ENCODE results near the gene DMD. TPM values are rescaled to one million over a fixed set of nuclear protein-coding genes. Genes with fewer than 3 reads are reported as not detected.

Gene DMD
- polyA plus RNA-seq, 3 donors from 2014 or later = not detected

GRCh38 chrX:33053001-33053400 is 158.3 kb downstream of the DMD start:
- Mint-ChIP-seq H3K9me3 (peaks cover 0 to 9% (median 1%) of the 10 kb centered on the region in 6 donors), H3K36me3 (no peaks in the 10 kb centered on the region)
- no peak for DNase-seq

DNA sequence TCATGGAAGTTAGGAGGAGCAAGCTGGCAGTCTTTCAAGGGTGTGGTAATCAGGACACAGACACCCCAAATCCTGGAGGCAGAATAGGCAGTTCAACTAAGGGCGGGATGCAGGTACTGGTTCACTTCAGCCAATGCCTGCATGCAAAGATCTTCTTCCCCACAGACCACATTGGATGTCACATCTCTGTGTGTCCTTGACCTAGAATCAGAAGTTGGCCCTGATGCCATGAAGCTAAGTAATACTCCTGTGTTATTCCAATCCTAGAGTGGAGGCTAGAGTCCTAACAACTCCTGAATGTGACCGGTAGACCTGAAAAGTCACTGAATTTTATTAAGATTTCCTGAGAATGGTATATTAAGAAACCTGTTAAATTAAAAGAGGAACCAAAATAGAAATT is 165.5 kb downstream of the DMD start:
- Mint-ChIP-seq H3K4me1 (no peaks in the 10 kb centered on the region), H3K27me3 (ENCODE audit: low read depth in 3 of 3) (peaks cover 0 to 8% (median 4%) of the 10 kb centered on the region in 3 donors), H3K4me3 (no peak overlapping the region), H3K27ac (no peak overlapping the region), H3K9me3 (peaks cover 0 to 13% (median 2%) of the 10 kb centered on the region in 6 donors), H3K36me3 (no peaks in the 10 kb centered on the region)
- no peak for DNase-seq

More at GRCh38 chrX:33053001-33053400, 158.3 kb downstream of the DMD start:
- Mint-ChIP-seq H3K4me1 (no peaks in the 10 kb centered on the region), H3K27ac (no peak overlapping the region), H3K4me3 (no peak overlapping the region), H3K27me3 (ENCODE audit: low read depth in 3 of 3) (peaks cover 0 to 5% (median 1%) of the 10 kb centered on the region in 3 donors)

GRCh38 chrX:33045245-33045644 is 166.1 kb downstream of the DMD start:
- no peak overlapping the region for H3K4me3 Mint-ChIP-seq
- no peak for DNase-seq
- no peaks in the 10 kb centered on the region for H3K36me3 Mint-ChIP-seq
- H3K27me3 Mint-ChIP-seq (ENCODE audit: low read depth in 3 of 3) = peaks cover 0 to 8% (median 4%) of the 10 kb centered on the region in 3 donors
- H3K9me3 Mint-ChIP-seq = peaks cover 0 to 13% (median 2%) of the 10 kb centered on the region in 6 donors
- no peaks in the 10 kb centered on the region for H3K4me1 Mint-ChIP-seq
- H3K27ac Mint-ChIP-seq = no peak overlapping the region

DNA sequence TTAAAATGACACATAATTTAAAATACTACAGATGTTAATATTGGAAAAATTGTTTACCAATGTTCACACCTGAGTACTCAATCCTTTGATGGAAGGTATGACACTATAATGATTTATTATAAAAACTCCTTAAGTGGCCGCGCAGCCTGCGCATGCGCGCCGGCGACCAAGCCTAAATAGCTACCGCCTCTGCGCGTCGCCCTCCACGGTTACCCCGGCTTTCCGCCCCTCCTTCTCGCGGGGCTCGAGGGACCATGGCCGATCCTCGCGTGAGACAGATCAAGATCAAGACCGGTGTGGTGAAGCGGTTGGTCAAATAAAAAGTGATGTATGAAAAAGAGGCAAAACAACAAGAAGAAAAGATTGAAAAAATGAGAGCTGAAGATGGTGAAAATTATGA is 170.2 kb downstream of the DMD start:
- Mint-ChIP-seq H3K36me3 (no peaks in the 10 kb centered on the region), H3K27me3 (ENCODE audit: low read depth in 3 of 3) (peaks cover 0 to 5% (median 4%) of the 10 kb centered on the region in 3 donors), H3K9me3 (peaks cover 0 to 7% (median 4%) of the 10 kb centered on the region in 6 donors), H3K4me1 (no peaks in the 10 kb centered on the region), H3K27ac (no peak overlapping the region), H3K4me3 (no peak overlapping the region)
- DNase-seq = no peak

GRCh38 chrX:33032700-33033099 is 178.6 kb downstream of the DMD start:
- peaks cover 0 to 5% (median 0%) of the 10 kb centered on the region in 6 donors for H3K9me3 Mint-ChIP-seq
- DNase-seq = no peak

GRCh38 chrX:33014949-33015348 is 196.4 kb downstream of the DMD start:
- peaks cover 0 to 8% (median 0%) of the 10 kb centered on the region in 6 donors for H3K9me3 Mint-ChIP-seq
- no peaks in the 10 kb centered on the region for H3K27me3 Mint-ChIP-seq (ENCODE audit: low read depth in 3 of 3)
- H3K4me3 Mint-ChIP-seq = no peak overlapping the region
- DNase-seq = no peak
- no peak overlapping the region for H3K27ac Mint-ChIP-seq
- H3K4me1 Mint-ChIP-seq = no peaks in the 10 kb centered on the region
- H3K36me3 Mint-ChIP-seq = no peaks in the 10 kb centered on the region

More at GRCh38 chrX:33032700-33033099, 178.6 kb downstream of the DMD start:
- Mint-ChIP-seq H3K36me3 (no peaks in the 10 kb centered on the region), H3K27ac (no peak overlapping the region), H3K4me3 (no peak overlapping the region), H3K27me3 (ENCODE audit: low read depth in 3 of 3) (no peaks in the 10 kb centered on the region), H3K4me1 (no peaks in the 10 kb centered on the region)

DNA sequence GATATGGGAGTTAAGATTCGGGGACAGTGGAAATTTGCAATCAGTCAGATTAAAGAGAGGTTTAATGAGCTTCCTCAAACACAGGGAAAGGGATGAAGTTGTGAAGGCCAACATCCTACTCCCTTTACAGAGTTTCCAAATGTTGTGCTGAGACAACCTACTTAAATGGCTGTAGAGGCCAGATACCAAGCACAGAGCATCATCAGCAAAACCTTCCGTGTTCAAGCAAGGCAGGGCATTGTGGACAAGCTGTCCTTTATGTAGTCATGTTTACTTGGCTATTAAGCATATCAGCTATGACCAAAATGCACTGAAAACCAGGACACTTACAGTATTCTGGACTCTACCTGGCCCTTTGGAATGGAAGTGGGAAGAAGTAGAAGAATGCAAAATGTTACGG is 197.3 kb downstream of the DMD start:
- H3K4me1 Mint-ChIP-seq = no peaks in the 10 kb centered on the region
- no peak overlapping the region for H3K4me3 Mint-ChIP-seq
- no peaks in the 10 kb centered on the region for H3K27me3 Mint-ChIP-seq (ENCODE audit: low read depth in 3 of 3)
- no peaks in the 10 kb centered on the region for H3K36me3 Mint-ChIP-seq
- peaks cover 0 to 8% (median 0%) of the 10 kb centered on the region in 6 donors for H3K9me3 Mint-ChIP-seq
- H3K27ac Mint-ChIP-seq = no peak overlapping the region
- no peak for DNase-seq

DNA sequence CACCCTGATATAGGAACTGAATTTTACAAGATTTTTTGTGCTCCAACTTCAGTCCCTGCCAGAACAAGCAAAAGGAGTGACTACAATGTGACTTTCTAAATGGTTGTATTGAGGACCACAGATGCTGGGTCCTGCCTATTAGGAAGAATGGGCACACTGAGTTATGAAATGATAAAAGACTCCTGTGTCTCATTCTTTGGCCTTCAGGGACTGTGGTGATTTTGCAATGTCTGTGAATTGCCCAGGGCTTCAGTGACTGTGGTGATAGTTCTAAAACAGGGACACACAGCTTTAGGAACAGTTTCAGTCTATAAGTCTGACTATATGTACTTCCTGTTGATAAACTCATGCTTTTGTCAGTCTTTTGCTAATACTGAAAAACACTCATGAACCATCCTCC is 210.2 kb downstream of the DMD start:
- no peak for DNase-seq
- no peak overlapping the region for H3K27ac Mint-ChIP-seq
- H3K9me3 Mint-ChIP-seq = peaks cover 0 to 5% (median 0%) of the 10 kb centered on the region in 6 donors
- H3K36me3 Mint-ChIP-seq = no peaks in the 10 kb centered on the region
- H3K4me1 Mint-ChIP-seq = no peaks in the 10 kb centered on the region
- H3K4me3 Mint-ChIP-seq = no peak overlapping the region
- H3K27me3 Mint-ChIP-seq (ENCODE audit: low read depth in 3 of 3) = no peaks in the 10 kb centered on the region

GRCh38 chrX:32998776-32999175 is 212.6 kb downstream of the DMD start:
- no peak for DNase-seq
- no peak overlapping the region for H3K4me3 Mint-ChIP-seq
- H3K4me1 Mint-ChIP-seq = no peaks in the 10 kb centered on the region
- no peaks in the 10 kb centered on the region for H3K36me3 Mint-ChIP-seq
- no peak overlapping the region for H3K27ac Mint-ChIP-seq
- H3K9me3 Mint-ChIP-seq = peaks cover 0 to 3% (median 0%) of the 10 kb centered on the region in 6 donors
- no peaks in the 10 kb centered on the region for H3K27me3 Mint-ChIP-seq (ENCODE audit: low read depth in 3 of 3)

DNA sequence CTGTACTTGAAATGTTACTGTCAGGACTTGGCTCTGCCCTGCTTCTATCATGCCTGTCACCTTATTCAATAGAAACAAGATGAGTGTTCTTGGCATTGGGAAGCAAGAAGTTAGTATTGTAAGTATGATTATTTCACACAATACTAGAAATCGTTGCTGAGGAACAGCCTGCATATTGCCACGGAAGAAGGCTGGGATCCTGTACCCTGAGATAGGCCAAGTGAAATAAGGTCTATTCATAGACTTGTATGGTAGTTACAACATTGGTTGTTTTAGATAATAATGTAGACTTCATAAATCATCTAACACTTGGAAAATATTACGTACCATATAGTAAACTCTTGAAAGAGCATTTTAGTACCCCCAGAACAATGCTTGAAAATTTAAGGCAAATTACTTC is 215.9 kb downstream of the DMD start:
- no peak overlapping the region for H3K27ac Mint-ChIP-seq
- no peaks in the 10 kb centered on the region for H3K4me1 Mint-ChIP-seq
- H3K9me3 Mint-ChIP-seq = peaks cover 0 to 2% (median 0%) of the 10 kb centered on the region in 6 donors
- H3K4me3 Mint-ChIP-seq = no peak overlapping the region
- no peak for DNase-seq
- H3K36me3 Mint-ChIP-seq = no peaks in the 10 kb centered on the region
- no peaks in the 10 kb centered on the region for H3K27me3 Mint-ChIP-seq (ENCODE audit: low read depth in 3 of 3)

GRCh38 chrX:32987142-32987541 is 224.2 kb downstream of the DMD start:
- Mint-ChIP-seq H3K4me3 (no peak overlapping the region), H3K27me3 (ENCODE audit: low read depth in 3 of 3) (no peaks in the 10 kb centered on the region)

DNA sequence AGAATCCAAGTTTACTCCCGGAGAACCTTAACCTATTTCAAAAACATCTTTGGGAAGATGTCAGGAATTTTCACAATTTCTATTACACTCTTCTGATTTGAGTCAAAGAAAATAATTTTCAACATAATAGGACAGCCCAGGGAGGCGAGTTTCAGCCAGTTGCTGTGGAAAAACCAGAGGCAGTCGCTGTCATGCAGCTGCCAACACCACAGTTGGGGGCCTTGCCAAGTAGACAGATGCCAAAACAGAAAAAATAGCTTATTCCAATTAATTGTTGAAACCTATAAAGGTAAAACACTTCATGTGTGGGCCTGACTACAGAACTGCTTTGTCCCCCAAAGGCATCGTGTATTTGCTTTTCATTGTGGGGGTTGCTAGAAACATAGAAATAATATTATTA is 225.8 kb downstream of the DMD start:
- H3K36me3 Mint-ChIP-seq = no peaks in the 10 kb centered on the region
- no peak overlapping the region for H3K4me3 Mint-ChIP-seq
- H3K27me3 Mint-ChIP-seq (ENCODE audit: low read depth in 3 of 3) = peaks cover 0 to 1% (median 0%) of the 10 kb centered on the region in 3 donors
- no peak overlapping the region for H3K27ac Mint-ChIP-seq
- peaks cover 0 to 1% (median under 1%) of the 10 kb centered on the region in 6 donors for H3K9me3 Mint-ChIP-seq
- no peaks in the 10 kb centered on the region for H3K4me1 Mint-ChIP-seq
- DNase-seq = no peak

More at GRCh38 chrX:32987142-32987541, 224.2 kb downstream of the DMD start:
- DNase-seq = no peak
- no peak overlapping the region for H3K27ac Mint-ChIP-seq
- no peaks in the 10 kb centered on the region for H3K9me3 Mint-ChIP-seq
- H3K4me1 Mint-ChIP-seq = no peaks in the 10 kb centered on the region
- no peaks in the 10 kb centered on the region for H3K36me3 Mint-ChIP-seq

DNA sequence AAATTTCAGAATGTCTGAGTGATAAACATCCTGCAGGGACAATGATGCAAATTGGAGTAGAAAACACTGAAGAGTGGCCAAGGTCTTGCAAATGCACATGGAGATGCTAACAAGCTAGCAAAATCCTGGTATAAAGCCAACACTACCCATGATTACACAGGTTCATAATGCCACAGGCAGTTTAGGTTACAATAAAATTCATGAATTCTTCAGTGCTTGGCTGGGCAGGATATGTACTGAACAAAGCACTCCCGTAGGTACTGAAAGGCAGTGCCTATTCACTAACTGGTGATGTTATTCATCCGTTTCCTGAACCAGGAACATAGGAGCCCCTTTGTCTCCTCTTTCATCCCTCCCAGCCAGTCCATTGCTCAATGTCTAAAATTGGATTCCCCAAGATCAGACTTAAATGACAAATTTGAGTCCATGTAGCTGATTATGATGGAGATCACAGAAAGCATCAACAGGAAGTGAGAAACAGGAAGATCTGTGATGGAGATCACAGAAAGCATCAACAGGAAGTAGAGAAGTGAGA is 244.5 kb downstream of the DMD start:
- peaks cover 0 to 10% (median 3%) of the 10 kb centered on the region in 3 donors for H3K27me3 Mint-ChIP-seq (ENCODE audit: low read depth in 3 of 3)
- no peak overlapping the region for H3K4me3 Mint-ChIP-seq
- no peak overlapping the region for H3K27ac Mint-ChIP-seq
- no peak for DNase-seq
- no peaks in the 10 kb centered on the region for H3K36me3 Mint-ChIP-seq
- no peaks in the 10 kb centered on the region for H3K4me1 Mint-ChIP-seq
- H3K9me3 Mint-ChIP-seq = peaks cover 0 to 8% (median 4%) of the 10 kb centered on the region in 6 donors

DNA sequence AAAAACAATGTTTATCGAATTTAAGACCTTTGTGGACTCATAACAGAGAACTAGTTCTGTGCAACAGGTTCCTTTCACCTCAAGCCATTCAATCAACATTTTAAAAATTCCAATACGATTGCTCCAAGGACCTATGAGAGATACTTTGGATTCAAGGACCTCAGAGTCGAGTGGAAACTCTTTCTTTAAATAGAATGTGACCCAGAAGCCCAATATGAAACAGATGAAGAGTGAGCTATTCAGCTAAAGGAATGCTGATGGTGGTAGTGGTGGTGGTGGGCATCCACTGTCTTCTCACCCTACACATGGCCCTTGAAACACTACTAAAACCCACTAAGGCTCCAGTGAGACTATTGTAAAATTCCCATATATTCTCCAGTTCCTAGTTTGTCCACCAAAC is 257.2 kb downstream of the DMD start:
- no peak overlapping the region for H3K27ac Mint-ChIP-seq
- H3K4me3 Mint-ChIP-seq = no peak overlapping the region
- H3K4me1 Mint-ChIP-seq = no peaks in the 10 kb centered on the region

DNA sequence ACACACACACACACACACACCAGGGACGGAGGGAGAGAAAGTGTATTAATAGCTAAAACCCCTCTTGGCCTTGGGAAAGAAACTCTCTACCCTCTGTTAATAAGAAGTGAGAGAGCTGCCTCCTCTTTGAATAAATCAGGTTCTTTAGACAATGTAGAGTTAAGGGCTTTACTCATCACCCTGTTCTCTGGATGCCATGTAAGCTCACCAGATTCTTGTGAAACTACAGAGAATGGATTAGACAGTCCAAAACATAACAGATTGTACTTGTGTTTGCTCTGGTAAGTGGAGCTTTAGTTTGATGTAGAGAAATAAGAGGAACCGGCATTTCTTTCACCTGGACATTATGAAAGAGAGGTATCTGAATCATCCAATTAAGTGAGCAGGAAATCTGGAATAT is 263.2 kb downstream of the DMD start:
- Mint-ChIP-seq H3K4me1 (no peaks in the 10 kb centered on the region), H3K27ac (no peak overlapping the region), H3K9me3 (peaks cover 0 to 4% (median 0%) of the 10 kb centered on the region in 6 donors), H3K27me3 (ENCODE audit: low read depth in 3 of 3) (peaks cover 0 to 4% (median 0%) of the 10 kb centered on the region in 3 donors), H3K36me3 (no peaks in the 10 kb centered on the region), H3K4me3 (no peak overlapping the region)
- no peak for DNase-seq

More for the DNA sequence above, 257.2 kb downstream of the DMD start:
- DNase-seq = no peak
- peaks cover 0 to 5% (median 0%) of the 10 kb centered on the region in 3 donors for H3K27me3 Mint-ChIP-seq (ENCODE audit: low read depth in 3 of 3)
- no peaks in the 10 kb centered on the region for H3K36me3 Mint-ChIP-seq
- peaks cover 0 to 3% (median under 1%) of the 10 kb centered on the region in 6 donors for H3K9me3 Mint-ChIP-seq

All from immature natural killer cell (primary cell).